ENCODE results near the gene PCYT2.

The PCYT2 gene

DNA sequence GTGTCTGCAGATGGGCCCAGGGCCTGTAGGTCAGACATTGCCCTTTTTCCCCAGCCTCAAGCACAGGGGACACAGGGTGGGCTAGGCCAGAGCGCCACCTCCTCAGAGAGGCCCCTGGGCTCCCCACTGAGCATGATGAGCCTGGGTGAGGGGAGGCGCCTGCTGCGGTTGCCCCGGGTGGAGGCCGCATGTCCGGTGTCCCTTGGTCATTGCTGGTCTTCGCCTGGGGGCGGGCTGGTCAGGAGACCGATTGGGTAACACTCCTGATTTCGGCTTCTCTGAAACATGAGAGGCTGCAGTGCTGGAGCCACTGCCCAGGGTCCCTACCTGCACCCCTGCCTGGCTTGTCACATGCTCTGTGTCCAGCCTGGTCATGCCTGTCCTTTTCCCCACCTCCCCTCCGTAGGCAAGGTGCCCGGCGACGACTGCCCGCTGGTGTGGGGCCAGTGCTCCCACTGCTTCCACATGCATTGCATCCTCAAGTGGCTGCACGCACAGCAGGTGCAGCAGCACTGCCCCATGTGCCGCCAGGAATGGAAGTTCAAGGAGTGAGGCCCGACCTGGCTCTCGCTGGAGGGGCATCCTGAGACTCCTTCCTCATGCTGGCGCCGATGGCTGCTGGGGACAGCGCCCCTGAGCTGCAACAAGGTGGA lies 11.6 kb downstream of the PCYT2 start:
- DNase-seq: no peak

DNA sequence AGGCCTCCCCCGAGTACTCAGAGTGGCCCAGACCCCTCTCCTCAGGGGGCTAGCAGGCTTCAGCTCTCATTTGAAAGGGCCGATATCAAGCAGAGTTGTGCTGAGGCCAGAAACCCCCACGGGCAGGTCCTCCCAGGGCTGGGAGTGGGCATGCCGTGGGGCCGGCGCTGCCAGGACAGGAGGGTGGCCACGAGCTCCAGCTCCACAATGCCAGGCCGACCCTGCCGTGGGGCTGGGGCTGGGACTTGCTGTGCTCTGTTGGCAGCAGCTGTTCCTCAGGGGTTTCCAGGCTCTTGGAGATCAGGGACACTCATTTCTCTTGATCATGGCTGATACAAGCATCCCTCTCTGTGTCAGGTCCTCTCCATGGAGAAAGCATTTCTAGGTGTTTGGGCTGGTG lies 12.3 kb downstream of the PCYT2 start:
- DNase-seq: no peak

DNA sequence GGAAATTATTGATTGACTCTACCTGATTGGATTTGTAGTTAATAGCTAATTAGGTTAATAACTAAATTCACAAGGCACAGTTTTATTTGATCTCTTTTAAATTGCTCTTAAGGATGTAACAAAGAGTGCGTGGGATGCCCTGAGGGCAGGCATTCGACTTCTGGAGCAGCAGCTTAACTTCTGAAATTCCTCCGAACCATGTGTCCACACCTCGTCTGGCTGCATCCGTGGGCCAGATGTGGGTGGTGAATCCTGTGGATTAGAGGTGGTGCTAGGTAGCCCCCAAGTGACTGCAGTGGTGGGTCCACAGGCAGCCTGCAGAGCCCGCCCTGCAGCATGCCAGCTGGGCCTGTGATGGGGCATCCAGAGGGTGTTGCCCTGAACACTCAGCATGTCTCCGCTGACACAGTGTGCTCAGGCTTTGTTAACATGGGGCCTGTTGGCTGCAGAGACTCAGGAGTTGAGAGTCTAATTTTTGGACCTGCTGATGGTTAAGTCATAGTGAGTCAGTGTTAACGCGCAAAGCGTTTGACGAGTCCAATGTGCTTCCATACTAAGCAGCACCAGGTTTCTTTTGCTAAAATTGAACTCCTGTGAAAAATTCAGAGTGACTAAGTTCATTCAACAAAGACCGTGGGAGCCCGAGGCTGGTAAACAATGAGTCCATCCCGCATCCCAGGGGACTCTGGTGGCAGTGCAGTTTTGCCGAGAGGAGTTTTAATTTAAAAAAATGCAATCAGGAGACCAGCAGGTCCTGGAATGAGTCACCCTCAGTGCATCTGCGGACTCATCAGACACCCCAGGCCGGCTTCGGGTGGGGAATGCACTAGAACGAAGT lies 13.0 kb downstream of the PCYT2 start:
- DNase-seq: no peak

DNA sequence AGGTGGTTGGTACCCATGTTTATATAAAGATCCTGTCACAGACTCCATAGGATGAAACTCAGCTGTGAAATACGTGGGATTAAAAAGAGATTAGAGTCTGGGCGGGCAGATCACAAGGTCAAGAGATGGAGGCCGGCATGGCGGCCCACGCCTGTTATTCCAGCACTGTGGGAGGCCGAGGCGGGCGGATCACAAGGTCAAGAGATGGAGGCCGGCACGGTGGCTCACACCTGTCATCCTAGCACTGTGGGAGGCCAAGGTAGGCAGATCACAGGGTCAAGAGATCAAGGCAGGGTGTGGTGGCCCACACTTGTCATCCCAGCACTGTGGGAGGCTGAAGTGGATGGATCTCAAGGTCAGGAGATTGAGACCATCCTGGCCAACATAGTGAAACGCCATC lies 15.8 kb downstream of the PCYT2 start:
- DNase-seq: no peak

DNA sequence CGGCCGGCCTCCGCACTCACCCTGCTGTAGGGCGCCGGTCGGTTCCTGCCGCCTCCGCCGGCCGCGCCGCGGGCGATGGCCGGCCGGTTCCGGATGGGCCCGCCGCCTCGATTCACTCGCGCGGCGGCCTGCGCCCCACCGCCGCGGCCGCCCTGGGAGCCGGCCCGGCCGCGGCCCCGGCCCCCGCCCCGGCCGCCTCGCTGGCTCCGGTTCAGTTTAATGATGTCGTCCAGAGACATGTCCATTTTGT lies 20.0 kb downstream of the PCYT2 start:
- no peak for DNase-seq

DNA sequence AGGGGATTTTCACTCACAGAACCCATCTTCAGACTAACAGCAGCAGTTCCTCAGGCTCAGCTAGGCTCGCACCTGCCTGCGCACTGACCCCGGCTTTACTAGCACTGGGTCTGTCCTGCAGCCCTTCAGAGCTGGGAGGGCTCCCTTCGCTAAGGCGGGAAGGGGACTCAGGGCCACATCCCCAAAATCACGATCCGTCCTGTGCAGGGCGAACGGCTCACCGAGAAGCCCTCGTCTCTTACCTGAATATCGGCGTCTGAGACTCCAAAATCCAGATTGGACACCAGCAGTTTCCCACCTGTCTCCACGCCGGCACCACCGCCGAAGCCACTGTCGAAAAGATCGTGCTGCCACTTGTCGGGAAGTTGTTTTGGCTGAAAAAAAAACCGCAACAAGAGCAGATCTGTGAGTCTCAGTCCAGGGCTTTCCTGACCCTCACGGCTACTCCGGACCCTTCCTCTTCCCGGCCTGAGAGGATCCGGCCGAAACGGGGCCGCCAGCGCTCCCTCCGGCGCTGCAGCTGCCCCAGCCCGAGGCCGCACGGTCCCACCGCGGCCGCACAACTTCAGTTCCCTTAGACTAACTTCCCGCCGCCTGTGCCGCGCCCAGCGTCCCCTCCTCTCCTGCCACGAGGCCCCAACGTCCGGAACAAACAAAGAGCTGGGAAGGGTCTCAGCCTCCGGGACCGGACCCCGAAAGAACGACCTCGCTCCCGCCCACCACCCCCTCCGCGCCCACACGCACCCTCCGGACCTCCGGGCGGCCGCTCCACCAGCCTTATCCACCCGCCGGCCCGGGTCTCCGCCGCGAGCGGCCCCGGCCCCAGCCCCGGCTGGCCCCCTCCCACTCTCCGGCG lies 20.5 kb downstream of the PCYT2 start:
- DNase-seq: no peak

DNA sequence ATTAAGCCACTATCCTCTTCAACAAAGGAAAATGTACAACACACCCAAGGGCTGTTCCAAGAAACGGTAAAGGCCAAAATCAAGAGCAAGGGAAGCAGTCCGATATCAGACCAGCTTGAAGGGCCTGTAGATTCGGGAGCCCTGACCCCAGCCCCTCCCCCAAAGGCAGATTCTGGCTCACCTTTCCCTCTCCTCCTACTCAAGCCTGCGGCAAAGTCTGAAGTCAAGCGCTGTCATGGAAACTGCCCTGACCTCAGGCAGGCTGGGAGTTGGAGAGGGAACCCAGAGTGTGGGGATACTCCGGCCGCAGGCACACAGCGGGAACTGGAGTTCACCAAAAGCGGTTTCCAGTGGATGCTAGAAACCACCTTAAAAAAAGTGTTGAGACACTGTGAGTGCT lies 21.6 kb downstream of the PCYT2 start:
- no peak for DNase-seq

DNA sequence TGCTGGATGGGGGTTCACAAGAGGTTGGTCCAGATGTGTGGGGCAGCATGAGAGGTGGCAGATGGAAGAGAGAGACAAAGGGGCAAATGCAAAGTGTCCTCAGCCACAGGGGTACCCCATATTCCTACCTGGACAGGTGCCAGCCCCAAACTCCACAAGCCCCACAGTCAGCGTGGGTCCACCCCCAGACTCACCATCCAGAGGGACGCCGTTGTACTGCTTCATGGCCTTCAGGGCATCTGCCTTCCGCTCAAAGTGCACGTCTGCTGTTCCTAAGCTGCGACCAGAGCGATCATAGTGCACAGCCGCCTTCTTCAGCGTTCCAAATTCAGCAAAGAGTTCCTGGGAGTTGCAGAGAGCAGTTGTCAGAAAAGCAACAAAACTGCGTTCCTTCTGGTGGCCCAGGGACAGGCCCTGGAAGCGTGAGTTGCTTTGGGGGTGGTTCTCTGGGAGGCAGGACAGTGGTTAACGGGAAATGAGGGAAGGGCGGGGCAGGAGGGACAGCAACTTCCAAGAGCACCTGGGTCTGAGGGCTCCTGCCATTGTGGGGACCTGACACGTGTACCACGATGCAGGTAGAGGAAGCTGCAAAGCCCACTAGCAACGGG lies 22.1 kb downstream of the PCYT2 start:
- DNase-seq: no peak

DNA sequence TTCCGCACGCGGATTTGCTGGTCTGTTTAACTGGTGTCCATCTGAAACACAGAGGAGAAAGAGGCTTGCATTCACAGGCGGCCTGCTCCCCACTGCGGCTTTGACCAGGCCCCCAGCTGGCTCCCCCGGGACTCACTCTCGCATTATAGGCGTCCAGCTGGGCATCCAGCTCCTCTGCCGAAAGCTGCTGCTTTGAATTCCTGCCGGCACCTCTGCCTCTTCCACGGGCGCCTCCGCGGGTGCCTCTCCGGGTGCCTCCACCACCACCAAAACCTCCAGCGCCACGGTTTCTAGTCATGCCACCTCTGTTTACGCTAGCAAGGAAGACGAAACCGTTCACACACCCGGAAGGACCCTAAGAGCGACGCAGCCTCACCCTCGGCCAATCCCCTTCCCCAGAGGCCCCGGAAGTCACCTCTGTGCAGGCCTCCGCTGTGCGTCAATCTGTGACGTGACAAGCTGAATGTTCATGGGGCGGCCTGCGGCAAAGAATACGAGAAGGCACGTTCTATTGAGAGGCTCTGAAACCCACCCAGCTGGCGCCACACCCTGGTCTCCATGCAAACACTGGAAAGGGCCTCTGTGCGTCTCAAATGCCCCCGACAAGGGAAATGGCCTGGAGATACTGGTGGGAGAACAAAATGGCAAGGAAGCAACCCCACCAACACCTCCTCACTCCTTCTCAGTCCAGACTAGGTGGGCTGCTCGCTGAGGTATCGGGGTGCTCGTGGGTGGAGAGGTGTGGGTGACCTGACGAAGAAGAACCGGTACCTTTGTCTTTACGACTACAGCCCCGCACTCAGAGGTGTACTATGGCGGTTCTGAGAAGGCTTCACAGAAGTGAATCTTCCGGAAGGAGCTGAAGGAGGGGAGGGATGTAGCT lies 22.9 kb downstream of the PCYT2 start:
- no peak for DNase-seq

DNA sequence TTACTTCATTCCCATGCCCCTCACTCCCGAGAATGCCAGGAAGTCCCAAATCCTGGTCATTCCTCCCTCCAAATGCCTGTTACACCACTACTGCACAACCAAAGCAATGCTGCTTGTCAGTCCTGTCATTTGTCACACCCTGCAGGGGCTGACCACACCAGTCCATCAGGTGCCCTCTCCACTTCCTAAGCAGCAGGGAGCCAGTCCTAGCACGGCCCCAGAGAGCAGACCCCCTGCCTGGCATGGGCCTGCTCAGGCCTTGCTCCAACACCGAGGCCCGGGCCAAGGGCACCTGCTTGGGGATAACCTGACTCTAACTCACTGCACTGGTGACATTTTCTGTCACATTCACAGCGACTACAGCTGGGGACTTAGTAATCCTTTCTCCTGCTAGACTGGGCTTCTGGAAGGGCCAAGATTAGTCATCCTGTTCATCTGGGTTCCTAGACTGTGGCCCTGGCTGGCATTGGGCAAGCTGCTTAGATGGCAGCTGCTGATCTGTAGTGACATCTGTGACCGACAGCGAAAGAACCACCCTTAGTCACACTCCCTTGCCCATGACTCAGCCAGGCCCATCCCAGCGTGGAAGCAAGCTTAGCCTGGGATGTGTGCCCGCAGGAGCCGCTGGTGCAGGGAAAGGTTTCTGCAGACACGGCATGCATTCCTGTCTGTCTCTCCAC lies 25.2 kb downstream of the PCYT2 start:
- no peak for DNase-seq

DNA sequence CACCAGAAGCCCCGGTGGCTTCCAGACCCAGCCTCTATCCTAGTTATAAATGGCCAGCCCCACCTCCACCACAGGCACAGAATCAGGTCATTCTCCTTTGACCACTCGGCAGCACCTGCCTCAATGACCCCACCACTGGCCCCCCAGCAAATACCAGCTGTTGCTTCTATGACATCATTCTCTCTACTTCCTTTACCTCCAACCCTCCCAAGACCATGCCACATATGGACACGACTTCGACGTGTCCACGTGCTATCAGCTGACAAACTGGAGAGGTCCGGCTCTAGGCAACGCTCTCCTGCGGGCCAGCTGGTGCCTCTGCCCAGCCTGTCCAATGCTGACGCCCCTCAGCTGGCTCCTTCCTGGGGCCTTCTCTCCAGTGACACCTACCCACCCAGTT lies 25.7 kb downstream of the PCYT2 start:
- no peak for DNase-seq

DNA sequence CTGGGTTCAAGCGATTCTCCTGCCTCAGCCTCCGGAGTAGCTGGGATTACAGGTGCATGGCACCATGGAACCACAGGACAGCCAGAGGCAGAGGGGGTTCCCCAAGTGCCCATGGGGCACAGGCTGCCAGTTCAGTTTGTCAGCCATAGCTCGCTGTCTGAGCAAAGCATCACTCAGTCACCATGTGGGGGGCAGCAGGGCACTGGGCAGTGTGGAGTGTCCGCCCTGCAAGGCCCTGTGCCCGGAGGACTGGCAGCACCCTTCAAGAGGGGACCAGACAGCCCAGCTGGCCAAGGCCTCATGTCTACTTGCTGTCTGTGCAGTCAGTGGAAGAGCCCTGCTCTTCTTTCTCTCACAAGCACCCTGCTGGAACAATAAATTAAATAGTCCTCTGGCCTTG lies 26.2 kb downstream of the PCYT2 start:
- DNase-seq: no peak

DNA sequence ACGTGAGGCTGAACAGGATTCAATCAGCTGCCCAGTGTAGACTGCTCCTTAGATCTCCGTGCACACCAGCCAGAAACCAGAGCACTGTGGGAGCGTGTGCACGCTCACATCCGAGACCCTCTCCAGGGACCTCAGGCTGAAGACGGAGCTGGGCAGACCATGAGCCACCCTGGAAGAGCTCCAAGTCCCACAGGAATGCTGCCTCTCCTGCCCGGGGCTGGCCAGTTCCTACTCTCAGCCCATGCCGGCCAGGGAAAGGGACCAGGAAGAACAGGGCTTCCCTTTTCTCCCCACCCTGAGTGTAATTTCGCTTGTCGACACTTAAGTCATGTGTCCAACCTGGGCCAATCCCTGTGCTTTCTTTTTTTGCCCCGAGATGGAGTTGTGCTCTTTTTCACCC lies 26.7 kb downstream of the PCYT2 start:
- DNase-seq: no peak

DNA sequence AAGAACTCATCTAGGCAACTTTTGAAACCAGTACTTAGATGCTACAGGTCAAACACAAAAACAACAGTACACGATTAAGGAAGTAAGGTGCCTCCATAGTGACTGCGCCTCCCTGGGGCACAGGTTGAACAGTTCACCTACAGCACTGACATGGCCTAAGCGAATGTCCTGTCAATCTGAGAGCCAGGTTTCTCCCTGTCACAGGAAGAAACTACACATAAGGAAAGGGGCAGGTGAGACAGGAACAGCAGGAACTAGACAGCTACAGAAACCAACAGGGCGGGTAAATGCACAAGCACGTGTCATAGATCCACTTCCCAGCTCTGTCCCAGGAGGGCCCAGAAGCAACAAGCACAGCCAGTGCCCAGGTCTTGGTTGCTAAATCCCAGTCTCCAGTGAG lies 32.1 kb downstream of the PCYT2 start:
- no peak for DNase-seq

DNA sequence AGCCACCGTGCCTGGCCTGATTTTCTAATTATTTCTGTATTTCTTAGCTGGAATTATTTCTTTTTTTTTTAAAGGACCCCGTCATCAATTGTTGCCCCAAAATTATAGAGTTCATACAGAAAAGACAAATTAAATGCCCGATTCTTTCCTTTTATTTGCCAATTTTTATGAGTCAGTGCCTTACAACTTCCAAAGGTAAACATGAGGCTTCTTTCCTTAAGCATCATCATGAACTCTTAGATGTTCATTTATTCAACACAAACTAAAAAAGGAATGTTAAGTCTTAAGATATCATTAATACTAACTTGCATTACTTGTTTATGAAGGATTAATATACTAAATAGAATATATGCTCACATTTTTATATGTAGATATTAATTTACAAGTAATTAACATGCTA lies 32.9 kb downstream of the PCYT2 start:
- DNase-seq: no peak

DNA sequence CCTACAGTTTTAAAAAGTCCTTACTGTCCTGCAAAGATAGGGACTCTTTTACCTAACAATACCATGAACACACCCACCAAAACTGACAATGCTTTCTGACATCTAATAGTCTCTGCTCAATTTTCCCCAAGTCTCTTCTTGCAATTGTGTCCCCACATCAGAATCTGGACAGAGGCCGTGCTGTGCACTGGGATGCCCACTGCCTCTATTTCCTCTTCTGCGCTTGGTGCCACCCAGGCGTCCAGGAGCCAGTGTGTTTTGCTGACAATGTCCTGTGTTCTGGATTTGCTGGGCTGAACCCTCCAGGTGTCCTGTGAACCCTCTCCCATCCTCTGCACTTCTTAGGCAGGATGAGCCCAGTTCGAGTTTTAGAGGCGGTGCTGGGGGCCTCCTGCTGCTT lies 33.6 kb downstream of the PCYT2 start:
- no peak for DNase-seq

DNA sequence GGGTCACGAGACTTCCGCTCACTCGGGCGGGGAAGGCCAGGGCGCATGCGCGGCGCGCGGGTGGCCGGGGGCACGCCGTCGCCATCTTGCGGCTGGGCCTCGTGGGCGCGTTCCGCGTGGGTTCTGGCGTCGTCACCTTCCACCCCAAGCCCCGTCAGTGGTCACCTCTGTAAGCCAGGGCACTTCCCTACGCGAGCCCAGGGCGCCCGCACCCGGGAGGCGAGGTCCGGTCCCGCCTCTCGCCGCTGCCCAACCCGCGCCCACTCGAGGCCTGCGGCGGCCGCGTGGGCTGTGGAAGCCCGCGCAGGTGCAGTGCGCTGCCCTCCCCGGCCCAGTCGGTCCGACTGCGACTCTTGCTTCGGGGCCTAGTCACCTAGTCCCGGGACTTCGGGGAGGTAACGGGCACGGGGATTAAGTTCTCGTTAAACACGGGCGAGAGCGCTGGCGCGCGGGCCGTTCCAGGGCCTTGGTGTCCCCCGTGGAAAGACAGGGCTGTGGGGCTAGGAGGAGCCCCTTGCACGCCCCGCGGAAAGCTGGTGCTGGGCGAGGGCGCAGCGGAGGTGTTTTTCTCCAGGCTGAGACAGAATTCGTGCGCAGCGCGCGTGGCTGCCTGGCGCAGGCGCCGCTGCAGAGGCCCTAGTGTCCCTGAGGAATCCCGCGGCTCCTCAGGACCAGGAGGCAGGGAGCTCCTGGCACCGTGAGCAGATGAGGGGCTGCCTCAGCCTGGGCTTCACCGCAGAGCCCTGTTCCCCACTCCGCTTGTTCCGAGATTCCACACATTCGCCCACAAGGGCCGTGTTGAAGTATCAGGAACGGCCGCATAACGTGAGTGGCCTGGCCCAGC lies 39.6 kb downstream of the PCYT2 start:
- DNase-seq: peak; percentile 59

DNA sequence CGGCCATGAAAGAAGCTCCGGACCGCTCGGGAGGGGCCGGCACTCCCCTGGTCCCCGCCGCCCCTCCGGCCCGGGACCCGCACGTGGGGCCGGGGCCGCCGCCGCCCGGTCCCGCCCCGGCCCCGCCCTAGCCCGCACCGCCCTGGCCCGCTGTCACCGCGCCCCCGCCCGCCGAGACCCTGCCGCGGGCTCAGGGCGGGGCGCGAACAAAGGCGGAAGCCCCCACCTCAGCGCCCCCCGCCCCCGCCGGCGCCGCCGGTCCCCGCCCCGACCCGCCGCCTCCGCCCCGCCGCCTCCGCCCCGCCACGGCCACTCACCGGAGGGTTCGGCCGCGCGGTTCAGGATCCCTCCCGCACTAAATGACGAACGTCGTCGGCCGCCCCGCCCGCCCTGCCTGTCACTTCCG lies 40.2 kb downstream of the PCYT2 start, which contains the start of gene ARHGDIA:
Gene ARHGDIA, minus strand, starts transcription at position 357 of the 406 bp plus-strand sequence. CDS start 1,407 bp downstream, outside the sequence.
- DNase-seq: no peak

DNA sequence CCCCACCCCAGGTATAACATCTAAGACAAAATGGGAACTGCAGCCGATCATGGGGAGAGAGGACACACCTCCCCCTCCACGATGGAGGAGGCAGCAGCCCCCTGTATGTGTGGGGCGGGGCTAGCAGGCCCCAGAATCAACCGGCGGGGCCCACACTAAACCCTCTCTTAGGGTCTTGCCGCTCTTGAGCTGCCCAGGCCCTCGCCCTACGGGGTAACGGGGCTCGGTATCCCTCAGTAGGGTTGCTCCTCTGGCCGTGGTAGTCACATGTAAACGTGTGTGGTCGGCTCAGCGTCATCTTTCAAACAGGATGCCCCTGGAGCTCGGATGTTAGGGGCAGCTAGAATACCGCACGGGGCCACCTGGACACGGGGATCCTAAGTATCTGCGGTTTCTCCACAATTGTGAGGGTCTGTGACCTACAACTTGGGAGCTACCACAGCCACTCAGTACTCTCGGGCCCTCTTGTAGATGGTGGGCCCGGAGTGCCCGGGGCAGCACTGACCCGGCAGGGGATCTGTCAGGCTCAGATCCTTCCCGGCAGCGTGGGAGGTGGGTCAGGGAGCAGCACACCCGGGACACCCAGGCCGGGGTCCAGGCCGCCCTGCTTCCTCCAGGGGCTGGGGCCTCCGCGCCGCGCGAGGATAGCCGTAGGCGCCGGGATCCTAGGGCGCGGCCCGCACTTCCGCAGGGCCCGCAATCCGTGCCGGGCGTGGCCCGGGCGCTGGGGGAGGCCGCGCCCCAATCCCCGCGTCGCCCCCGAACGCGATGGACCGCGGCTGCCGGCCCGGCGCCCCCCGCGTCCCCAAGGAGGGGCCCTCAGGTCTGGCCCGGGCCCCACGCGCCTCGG lies 40.8 kb downstream of the PCYT2 start:
- no peak for DNase-seq
